Fibroblast of lung (primary cell): ENCODE data around the gene OPALIN. TPM values are rescaled to one million over a fixed set of nuclear protein-coding genes. Genes with fewer than 3 reads are reported as not detected.

Source experiments
- DNase-seq, 2 donors: peaks; one replicate each; pipeline versions ENCODE4 v3.0.0 to v3.0.0-alpha.2; 2010; ENCODE audit warnings: low read depth in 2 of 2
- H2AFZ ChIP-seq: 2 replicates; pipeline ENCODE4 v1.5.1; 2012; ENCODE audit warnings: low read length, control low read depth, inconsistent platforms
- H3K27ac ChIP-seq: 2 replicates; pipeline ENCODE4 v1.5.1; 2011; ENCODE audit warnings: low read length, control low read depth; ENCODE audit not compliant: insufficient read depth
- H3K27me3 ChIP-seq: 2 replicates; pipeline ENCODE4 v1.5.1; 2011; ENCODE audit warnings: mild to moderate bottlenecking, low read length; ENCODE audit not compliant: control insufficient read depth, insufficient read depth
- H3K36me3 ChIP-seq: 2 replicates; pipeline ENCODE4 v1.5.1; 2011; ENCODE audit warnings: low read length; ENCODE audit not compliant: control insufficient read depth, insufficient read depth
- H3K4me1 ChIP-seq: 2 replicates; pipeline ENCODE4 v1.5.1; 2011; ENCODE audit warnings: low read length; ENCODE audit not compliant: control insufficient read depth, insufficient read depth; ENCODE audit errors: extremely low read depth
- H3K4me2 ChIP-seq: 2 replicates; pipeline ENCODE4 v1.5.1; 2011; ENCODE audit warnings: low read length, control low read depth; ENCODE audit not compliant: insufficient read depth; ENCODE audit errors: extremely low read depth
- H3K4me3 ChIP-seq, 4 experiments: fragments of 200-600 bp in 1 of 4; sonication (generic) in 1 of 4; replicated peaks in 1 of 4; 2 replicates each; pipeline ENCODE4 v1.5.1; 2011 to 2016; ENCODE audit warnings: low read length in 4 of 4, low read depth in 3 of 4, mild to moderate bottlenecking in 3 of 4, control low read depth in 2 of 4, inconsistent platforms in 1 of 4, mixed read lengths in 1 of 4; ENCODE audit not compliant: insufficient read depth in 1 of 4; ENCODE audit errors: control extremely low read depth in 1 of 4
- H3K79me2 ChIP-seq: 2 replicates; pipeline ENCODE4 v1.5.1; 2012; ENCODE audit warnings: mild to moderate bottlenecking, low read length, inconsistent platforms; ENCODE audit not compliant: control insufficient read depth, insufficient read depth
- H3K9ac ChIP-seq: 2 replicates; pipeline ENCODE4 v1.5.1; 2011; ENCODE audit warnings: mild to moderate bottlenecking, low read length, control low read depth; ENCODE audit not compliant: insufficient read depth
- H3K9me3 ChIP-seq: 2 replicates; pipeline ENCODE4 v1.5.1; 2012; ENCODE audit warnings: low read depth, low read length; ENCODE audit not compliant: control insufficient read depth, insufficient read depth
- H4K20me1 ChIP-seq: 2 replicates; pipeline ENCODE4 v1.5.1; 2011; ENCODE audit warnings: low read length; ENCODE audit not compliant: control insufficient read depth, insufficient read depth; ENCODE audit errors: extremely low read depth
- CTCF ChIP-seq, 2 donors: IDR thresholded peaks in 1 of 2; conservative IDR thresholded peaks in 1 of 2; 1 replicate in 1 of 2; 2 replicates in 1 of 2; pipeline ENCODE4 v1.5.1; 2011 to 2012; ENCODE audit warnings: low read length in 2 of 2, control low read depth in 1 of 2, inconsistent platforms in 1 of 2, low read depth in 1 of 2, mild to moderate bottlenecking in 1 of 2
- EZH2 ChIP-seq: IDR thresholded peaks from 2 replicates; pipeline ENCODE4 v1.5.1; 2012; ENCODE audit warnings: low read length, control low read depth, mild to moderate bottlenecking; ENCODE audit errors: missing control alignments
- polyA plus RNA-seq, 2 donors: library from polyadenylated mRNA; depleted of rRNA in 1 of 2; stranded (reverse) in 1 of 2; unstranded in 1 of 2; fragments of >200 nt; gene quantifications; 2 replicates each; pipeline ENCODE4 v1.2.1, GENCODE V29; 2011 to 2012; ENCODE audit warnings: missing spikeins in 1 of 2
- total RNA-seq: library from RNA; depleted of rRNA; stranded (reverse); fragments of >200 nt; gene quantifications from 2 replicates; pipeline ENCODE4 v1.2.1, GENCODE V29; 2014

The OPALIN gene
- total and polyA plus RNA-seq, 2 donors (not counting 1 experiment from before 2014, with no cell fraction given): not detected

GRCh38 chr10:96357038-96357620, 1.7 kb downstream of the OPALIN start:
- no peaks in the 10 kb centered on the region for H3K79me2 ChIP-seq
- no peak overlapping the region for H3K9ac ChIP-seq
- TF ChIP-seq CTCF (conservative IDR thresholded peaks at IDR 0.05 in 1 of 2, IDR thresholded peaks at IDR 0.05 in 1 of 2; ENCODE audit: low read depth in 1 of 2, low read length in 2 of 2): no peak
- no peaks in the 10 kb centered on the region for H4K20me1 ChIP-seq
- no peak overlapping the region for H2AFZ ChIP-seq
- no peak overlapping the region for H3K27ac ChIP-seq
- H3K4me2 ChIP-seq: no peak overlapping the region
- no peaks in the 10 kb centered on the region for H3K4me1 ChIP-seq
- H3K27me3 ChIP-seq: no peaks in the 10 kb centered on the region
- no peak overlapping the region for H3K4me3 ChIP-seq
- no peaks in the 10 kb centered on the region for H3K36me3 ChIP-seq
- H3K9me3 ChIP-seq: no peaks in the 10 kb centered on the region
- DNase-seq: no peak

DNA sequence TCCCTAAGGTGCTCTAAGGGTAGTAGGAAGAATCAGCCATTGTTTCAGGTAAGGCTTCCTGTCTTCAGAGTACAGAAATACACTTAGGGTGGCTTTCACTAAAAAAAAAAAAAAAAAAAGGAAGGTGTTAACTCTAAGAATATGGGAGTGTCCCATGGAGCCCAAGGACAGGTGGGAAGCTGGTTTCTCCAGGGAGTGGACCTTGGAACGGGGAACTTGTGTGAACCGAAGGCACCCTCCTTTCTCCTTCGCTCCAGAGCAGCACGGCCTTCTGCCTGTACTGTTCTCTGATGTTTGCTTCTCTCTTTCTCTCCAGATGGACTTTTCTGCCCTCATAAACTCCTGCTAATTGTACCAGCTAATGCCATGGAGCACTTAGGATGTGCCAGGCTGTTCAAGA, 6.2 kb downstream of the OPALIN start:
- no peak overlapping the region for H3K4me2 ChIP-seq
- no peak overlapping the region for H3K4me3 ChIP-seq
- H3K9ac ChIP-seq: no peak overlapping the region
- no peak overlapping the region for H3K27ac ChIP-seq
- H4K20me1 ChIP-seq: no peaks in the 10 kb centered on the region
- H3K36me3 ChIP-seq: no peaks in the 10 kb centered on the region
- H2AFZ ChIP-seq: no peak overlapping the region
- no peaks in the 10 kb centered on the region for H3K27me3 ChIP-seq
- no peak for DNase-seq
- no peaks in the 10 kb centered on the region for H3K9me3 ChIP-seq
- TF ChIP-seq CTCF (conservative IDR thresholded peaks at IDR 0.05 in 1 of 2, IDR thresholded peaks at IDR 0.05 in 1 of 2; ENCODE audit: low read depth in 1 of 2, low read length in 2 of 2) (no peak), EZH2 (no peak)
- no peaks in the 10 kb centered on the region for H3K4me1 ChIP-seq
- no peaks in the 10 kb centered on the region for H3K79me2 ChIP-seq

GRCh38 chr10:96352027-96352426, 6.8 kb downstream of the OPALIN start:
- no peaks in the 10 kb centered on the region for H4K20me1 ChIP-seq
- H3K27me3 ChIP-seq: no peaks in the 10 kb centered on the region
- TF ChIP-seq CTCF (conservative IDR thresholded peaks at IDR 0.05 in 1 of 2, IDR thresholded peaks at IDR 0.05 in 1 of 2; ENCODE audit: low read depth in 1 of 2, low read length in 2 of 2) (no peak), EZH2 (no peak)
- no peaks in the 10 kb centered on the region for H3K36me3 ChIP-seq
- H3K9me3 ChIP-seq: no peaks in the 10 kb centered on the region
- H3K9ac ChIP-seq: no peak overlapping the region
- no peaks in the 10 kb centered on the region for H3K4me1 ChIP-seq
- no peak overlapping the region for H2AFZ ChIP-seq
- DNase-seq: no peak
- no peak overlapping the region for H3K27ac ChIP-seq
- no peak overlapping the region for H3K4me2 ChIP-seq
- H3K4me3 ChIP-seq: no peak overlapping the region
- no peaks in the 10 kb centered on the region for H3K79me2 ChIP-seq
